Raji (cell line): Measurements from ENCODE around the gene TMEM131.

Experiments used
- POLR2A ChIP-seq: IDR thresholded peaks from 2 replicates; pipeline ENCODE4 v1.6.1; 2011; ENCODE audit warnings: low read depth, low read length, control low read depth; ENCODE audit not compliant: insufficient read depth

Gene TMEM131

DNA sequence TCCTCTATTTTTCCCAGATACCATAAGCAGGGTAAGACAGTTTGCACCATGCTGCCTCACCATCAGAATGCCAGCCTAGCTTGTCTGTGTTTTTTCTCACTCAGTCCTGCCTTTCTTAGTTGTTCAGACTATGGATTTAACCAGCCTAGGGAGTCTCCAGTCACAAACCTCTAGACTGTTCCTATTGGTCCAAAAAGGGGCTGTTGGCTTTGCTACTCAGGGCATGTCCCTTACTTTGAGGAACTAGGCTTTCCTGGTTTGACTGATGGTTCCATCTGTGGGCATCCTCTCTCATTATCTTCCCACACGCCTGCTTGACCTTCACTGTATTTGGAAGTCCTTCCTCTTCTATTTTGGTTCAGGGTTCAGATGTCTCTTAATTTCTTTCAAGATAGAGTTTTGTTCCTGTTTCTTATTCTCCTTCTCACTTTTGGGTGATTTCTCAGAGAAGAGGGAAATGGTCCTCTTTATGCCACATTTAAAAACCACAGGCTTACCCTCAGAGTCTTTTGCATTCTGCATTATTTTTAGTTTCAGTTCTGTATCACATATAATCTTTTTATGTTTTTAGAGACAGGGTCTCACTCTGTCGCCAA is 31.3 kb upstream of the TMEM131 start:
- no peak for TF ChIP-seq POLR2A

DNA sequence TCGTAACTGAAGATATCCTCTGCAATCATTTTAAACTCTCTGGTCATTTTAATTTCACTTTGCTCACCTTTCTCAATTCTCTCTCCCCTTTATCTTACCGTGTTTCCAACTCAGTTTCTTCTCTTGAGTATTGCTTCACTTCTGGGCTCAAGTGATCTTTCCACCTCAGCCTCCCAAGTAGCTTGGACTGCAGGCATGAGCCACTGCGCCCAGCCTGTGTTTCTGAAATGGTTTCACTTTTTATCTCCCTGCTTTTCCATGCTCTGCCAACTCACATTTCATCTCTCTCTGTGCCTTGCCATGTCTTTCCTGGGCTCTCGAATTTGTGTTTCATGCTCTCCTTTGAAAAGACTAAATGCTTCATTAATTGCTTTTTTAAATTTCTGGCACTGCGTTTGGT is 30.5 kb upstream of the TMEM131 start:
- TF ChIP-seq POLR2A, result no peak

DNA sequence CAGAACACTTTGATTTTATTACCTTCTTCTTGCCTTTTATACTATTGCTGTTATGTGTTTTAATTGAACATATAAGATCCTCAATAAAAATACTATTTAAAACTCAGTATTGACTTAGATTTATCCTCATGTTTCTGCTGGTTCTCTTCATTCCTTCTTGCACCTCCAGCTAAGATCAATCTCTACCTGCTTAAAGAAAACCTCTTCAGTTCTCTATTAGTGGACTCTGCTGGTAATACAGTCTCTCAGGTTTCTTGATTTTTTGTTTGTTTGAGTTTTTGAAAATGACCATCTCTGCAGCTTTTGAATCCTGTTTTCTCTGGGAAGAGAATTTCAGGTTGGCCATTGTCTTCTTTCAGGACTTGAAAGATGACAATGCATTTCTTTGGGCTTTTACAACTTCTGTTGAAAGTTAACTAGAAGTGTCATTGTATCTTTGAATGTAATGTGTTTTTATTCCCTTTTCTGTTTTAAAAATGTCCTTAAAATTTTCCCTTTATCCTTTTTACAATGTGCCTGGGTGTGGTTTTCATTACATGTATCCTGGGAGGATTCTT is 29.8 kb upstream of the TMEM131 start:
- TF ChIP-seq POLR2A, result no peak

DNA sequence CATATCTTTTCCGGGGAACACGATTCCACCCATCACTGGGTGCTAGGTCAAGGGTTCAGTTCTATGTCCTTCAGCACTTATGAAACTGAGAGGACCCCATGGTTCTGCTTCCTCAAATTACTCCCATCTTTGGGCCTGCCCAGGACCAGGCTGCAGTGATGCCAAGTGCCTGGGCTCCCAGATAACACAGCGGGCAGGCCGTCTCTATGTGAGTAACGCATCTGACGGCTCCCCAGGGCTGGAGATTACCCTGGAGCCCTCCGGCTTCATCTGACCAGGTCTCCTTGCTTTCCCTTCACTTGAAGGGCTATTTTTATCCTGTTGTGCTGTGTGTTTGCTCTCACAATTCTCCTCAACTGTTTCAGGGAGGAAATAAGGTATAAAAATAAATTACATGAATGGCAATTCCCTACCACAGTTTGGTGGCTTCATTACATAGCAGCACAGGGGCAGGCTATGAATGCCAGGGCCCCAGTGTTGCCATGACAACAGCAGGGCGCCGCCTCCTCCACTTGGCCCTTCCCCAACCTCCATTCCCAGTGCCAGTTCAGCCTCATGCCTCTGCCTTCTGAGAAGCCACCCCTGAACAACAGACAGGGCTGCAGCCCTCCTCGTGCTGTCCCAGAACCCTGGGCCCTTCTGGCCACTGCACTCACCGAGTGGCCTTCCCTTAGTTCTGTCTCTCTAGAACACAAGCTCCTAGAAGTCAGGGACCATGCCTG is 25.4 kb upstream of the TMEM131 start:
- TF ChIP-seq POLR2A, result no peak

DNA sequence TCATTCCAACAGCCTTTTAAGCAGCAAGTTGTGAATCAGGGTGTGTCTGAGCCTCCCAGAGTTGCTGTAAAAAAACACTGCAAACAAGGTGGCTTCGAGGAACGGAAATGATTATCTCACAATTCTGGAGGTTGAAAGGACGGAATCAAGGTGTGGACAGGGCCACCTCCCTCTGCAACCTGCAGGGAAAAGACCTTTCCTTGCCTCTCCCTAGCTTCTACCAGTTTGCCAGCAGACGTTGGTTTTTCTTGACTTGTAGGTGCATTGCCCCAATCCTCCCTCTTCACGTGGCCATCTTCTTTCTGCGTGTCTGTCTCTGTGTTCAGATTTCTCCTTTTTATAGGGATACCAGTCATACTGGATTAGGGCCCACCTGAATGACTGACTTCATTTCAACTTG is 24.8 kb upstream of the TMEM131 start:
- TF ChIP-seq POLR2A, result no peak

DNA sequence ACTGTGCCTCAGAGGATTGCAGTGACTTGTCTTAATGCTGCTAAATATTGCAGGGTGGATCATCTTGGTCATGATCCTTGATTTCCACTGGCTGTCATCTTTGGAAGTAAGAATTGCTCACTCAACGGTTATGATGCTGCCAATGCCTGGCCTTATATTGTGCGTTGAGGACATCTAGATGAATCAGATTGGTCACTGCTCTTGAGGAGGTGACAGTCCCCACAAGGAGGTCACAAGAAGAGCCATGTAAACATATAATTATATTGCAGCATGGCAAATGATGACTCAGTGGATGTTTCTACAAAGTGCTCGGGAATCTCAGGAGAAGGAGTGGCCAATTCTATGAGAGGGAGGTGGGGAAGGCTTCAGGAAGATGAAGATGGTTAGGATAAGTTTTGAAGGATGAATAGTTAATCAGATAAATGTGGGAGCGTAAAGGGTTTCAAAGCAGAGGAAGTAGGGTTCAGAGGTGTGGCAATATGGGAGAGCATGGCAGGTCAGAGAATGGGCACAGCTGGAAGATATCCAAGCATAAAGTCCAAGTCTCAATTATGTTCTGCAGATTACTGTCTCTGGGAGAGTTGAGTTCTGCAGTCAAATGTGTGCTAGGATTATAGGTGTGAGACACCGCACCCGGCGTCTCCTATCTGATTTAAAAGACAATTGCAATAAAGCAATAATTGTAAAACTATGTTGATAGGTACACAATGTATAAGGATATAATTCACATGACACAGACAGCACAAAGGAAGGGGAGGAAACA is 21.3 kb upstream of the TMEM131 start:
- TF ChIP-seq POLR2A, result no peak

DNA sequence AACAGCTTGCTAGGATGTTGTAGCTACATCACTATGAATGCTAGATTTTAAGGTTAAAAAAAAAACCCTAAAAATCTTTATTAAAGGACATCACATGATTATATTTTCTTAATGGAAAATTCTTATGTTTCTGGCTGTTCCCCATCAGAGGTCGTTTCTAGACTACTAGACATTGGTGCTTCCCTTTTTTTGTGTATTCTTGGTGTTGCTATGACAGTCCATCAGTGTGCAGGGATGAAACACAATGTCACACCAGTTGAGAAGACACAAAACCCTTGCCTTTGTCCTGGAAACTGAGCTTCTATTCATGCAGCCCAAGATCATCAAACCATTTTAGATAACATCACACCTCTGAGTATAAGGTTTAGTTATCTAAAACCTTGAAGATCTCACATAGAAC is 19.9 kb upstream of the TMEM131 start:
- no peak for TF ChIP-seq POLR2A

DNA sequence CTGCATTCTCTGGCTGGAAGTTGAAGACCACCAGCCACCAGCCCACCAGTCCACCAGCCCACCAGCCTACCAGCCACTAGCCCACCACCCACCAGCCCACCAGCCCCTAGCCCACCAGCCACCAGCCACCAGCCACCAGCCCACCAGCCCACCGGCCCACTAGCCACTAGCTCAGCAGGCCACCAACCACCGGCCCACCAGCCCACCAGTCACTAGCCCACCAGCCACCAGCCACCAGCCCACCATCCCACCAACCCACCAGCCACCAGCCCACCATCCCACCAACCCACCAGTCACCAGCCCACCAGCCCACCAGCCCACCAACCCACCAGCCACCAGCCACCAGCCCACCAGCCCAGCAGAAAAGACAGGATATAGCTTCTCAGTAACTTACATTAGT is 18.6 kb upstream of the TMEM131 start:
- TF ChIP-seq POLR2A, result no peak

DNA sequence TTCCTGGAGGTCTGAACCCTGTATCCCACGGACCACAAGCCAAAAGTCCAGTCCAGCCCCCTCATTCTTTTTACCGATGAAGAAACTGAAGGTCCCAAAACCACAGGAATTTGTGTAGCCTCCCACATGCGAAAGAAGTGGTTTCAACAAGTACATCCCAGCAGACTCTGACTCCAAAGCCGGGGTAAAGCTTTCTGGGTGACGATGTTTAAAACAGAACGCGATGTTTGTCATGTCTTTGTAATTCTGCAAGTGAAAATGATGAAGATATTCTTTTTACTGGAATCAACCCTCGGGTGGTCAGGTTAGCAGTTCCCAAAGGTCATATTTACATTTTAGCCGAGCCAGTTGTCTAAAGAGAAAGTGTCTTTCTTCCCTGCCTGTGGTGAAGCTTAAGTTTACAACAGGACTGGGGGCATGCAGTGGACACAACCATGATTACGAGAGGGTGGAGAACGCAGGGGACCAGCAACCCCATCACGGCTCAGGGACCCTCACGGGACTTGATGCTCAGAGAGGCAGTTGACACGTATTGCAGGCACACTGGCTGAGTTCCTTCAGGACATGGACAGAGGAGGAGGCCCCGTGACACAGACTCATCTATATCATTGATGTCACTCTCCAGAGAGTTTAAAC is 17.8 kb upstream of the TMEM131 start:
- TF ChIP-seq POLR2A, result no peak

DNA sequence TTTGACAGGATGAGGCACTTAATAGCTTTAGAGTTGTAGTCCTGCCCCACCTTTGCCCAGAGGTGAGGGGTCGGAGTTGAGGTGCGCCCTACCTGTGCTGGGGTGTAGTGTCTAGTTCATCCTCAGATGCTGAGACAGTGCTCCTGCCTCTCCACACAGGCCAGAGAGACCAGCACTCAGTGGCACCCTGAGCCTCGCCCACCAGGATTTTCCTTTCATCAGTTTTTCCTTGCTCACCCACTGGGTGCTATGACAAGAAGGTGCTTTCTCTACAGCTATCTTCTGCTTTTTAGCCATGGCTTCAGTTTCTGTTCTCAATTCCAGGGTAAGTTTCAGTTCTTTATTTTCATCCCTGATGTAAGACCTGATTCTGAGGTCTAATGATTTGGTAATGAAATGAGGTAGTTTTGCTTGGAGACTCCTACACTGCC is 16.8 kb upstream of the TMEM131 start:
- TF ChIP-seq POLR2A, result no peak

DNA sequence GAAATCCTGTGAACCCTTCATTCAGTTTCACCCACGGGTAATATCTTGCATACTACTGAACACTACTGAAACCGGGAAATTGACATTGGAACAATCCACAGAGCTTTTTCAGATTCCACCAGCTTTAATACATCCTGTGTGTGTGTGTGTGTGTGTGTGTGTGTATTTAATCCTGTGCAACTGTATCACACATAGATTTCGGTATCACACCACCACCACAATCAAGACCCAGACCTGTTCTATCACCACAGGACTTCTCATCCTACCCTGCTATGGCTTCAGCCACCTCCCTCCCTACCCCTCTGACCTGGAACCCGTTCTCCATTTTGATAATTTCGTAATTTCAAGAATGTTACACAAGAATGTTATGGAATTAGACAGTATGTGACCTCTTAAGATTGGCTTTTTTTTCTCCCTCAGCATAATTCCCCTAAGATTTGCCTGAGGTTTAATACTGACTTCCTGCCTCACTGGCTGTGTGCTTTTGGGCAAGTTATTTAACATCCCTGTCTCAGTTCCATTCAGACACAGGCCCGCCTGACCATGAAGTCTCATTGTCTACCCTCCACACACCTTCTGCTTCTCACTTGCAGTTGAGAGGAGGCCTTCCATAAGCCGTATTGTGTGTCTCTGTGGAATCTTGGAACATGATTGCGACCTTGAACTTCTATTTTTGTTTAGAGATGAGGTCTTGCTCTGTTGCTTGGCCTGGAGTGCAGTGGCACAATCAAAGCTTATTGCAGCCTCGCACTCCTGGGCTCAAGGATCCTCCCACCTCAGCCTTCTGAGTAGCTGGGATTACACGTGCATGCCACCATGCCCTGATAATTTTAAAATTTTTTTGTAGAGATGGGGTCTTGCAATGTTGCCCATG is 14.4 kb upstream of the TMEM131 start:
- peak; percentile 41; the same call in 1 of the 2 replicates for TF ChIP-seq POLR2A

DNA sequence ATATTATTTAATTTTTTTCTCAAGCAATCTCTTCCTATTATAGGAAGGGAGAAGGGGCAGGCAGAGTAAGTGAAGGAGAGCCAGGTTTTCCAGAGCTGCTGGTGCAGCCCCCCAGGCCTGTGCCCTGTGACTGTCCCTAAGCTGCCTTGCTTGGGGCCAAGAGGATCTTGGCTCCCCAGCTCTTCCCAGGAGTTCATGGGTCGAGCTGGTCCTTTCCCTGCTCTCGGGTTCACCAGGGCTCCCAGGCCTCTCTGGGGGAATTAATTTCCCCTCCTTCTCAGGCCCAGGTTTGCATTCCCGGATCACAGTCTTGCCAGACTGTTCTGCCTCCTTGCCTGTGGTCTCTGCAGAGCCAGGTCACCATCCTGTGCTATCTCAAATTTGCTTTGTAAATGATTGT is 12.7 kb upstream of the TMEM131 start:
- TF ChIP-seq POLR2A, result no peak

DNA sequence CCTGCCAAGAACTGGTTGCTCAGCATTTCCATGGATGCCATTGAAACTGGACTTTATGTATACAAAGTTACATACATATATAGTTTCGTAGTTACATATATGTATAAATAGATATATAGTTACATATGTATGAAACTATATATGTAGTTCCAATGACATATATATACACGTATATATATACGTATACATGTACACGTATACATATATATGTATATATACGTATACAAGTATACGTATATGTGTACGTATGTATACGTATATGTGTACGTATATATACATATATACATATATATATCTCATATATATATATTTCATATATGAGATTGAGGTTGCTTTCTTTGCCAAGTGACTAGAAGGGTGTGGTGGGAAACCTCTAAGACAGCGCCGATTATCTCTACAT is 10.6 kb upstream of the TMEM131 start:
- no peak for TF ChIP-seq POLR2A

DNA sequence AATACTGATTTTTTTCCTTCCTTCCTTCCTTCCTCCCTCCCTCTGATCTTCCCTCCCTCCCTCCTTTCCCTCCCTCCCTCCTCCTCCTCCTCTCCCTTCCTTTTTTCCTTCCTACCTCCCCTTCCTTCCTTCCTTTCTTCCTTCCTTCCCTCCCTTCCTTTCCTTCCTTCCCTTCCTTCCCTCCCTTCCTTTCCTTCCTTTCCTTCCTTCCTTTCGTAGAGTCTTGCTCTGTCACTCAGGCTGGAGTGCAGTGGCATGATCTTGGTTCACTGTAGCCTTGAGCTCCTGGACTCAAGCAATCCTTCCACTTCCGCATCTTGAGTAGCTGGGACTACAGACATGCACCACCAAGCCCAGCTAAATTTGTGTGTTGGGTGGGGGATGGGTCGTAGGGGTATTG is 8.9 kb upstream of the TMEM131 start:
- no peak for TF ChIP-seq POLR2A
